ENCODE measurements around the gene RAB1B.

The RAB1B gene

GRCh38 chr11:66284526-66285078 lies 16.2 kb downstream of the RAB1B start:
- DNase-seq (ENCODE audit: low spot score): no peak

DNA sequence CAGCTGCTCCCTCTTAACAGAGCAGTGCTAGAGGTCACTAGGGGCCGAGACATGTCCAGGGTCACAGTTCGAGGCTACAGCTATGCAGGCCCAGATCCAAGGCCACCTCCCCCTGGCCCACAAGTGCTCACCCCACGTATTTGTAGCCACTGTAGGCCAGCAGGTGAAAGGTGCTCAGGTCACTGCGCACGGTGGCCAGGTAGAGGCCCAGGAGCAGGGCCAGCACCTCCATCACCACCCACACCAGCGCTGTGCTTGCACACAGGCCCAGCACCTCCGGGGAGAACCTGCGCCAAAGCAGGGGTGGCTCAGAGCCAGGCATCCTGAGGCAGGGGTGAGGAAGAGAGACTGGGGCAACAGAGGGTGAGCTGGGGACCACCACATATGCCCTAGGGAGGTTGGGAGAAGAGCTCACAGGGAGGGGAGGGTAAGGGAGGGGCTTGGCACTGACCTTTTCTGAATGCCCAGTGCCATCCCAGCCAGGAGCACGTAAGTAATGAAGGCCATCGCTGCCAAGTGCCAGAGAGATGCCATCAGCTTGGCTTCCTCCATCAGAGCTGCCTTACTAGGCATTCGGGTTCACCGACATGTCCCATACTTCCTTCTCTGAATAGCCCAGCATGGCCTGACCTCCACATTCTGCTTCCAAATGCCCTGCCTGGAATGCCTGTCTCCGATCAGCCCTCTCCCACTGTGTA lies 17.0 kb downstream of the RAB1B start:
- no peak for DNase-seq (ENCODE audit: low spot score)

DNA sequence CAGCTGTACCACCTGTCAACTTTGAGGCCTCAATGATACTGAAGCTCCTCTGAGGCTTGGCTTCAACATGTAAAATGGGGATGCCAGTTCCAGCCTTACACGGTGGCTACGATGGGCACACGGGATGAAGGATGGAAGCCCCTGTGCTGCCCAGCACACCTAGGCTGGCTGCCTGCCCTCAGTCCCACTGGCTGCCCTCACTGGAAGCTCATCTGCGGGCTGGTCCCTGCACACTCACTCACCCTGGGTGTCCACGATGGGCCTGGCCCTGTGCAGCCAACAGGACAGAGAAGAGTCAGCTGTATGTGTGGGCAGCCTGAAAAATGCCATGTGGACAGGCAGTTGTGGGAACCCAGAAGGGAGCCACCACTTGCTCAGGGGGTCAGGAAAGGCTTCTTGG lies 18.3 kb downstream of the RAB1B start:
- no peak for DNase-seq (ENCODE audit: low spot score)

- no peak for DNase-seq (ENCODE audit: low spot score)
Measured at GRCh38 chr11:66287211-66287888, 18.9 kb downstream of the RAB1B start.

GRCh38 chr11:66287889-66288670 lies 19.6 kb downstream of the RAB1B start:
- DNase-seq (ENCODE audit: low spot score): no peak

DNA sequence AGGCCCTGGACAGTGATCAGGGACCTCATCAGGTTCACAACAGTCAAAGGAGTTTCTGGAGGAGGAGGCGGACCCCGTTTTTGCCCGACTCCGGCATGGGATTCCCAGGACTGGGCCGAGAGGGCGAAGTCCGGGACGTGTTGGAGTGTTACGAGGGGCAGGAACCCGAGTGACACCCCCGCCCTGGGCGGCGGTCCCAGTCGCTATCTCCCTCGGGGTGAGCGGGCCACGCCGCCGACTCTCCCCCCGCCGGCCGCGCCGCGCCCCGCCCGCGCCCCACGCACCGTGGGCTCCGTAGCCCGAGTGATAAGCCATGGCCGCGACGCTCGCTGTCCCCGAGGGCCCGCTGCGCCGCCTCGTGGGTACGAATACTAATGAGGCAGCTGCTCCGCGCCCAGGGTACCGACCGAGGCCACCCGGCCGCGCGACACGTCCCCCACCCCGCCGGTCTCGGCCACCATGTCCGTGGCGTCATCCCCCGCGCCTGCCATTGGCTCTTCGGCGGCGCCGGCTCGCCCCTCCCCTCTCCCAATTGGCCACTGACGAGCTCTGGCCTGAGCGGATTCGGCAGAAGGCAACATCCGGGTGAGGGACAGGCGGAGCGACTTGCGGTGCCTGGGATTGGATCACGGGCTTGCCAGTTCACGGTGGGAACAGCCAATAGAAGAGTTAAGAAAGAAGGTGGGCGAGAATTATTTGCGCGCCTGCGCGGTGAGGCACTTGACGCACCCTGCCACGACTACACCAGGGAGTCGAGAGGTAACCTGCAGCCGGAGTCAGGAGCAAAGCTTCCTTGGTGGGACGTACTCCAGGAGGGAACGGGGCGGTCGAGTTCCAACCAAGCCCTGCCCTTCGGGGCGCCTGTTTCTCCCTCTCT lies 20.5 kb downstream of the RAB1B start, which contains the start of gene YIF1A:
YIF1A (minus strand) TSS at position 473 of the 877 bp plus-strand sequence; CDS start at position 315, 158 bp downstream.
- DNase-seq (ENCODE audit: low spot score): peak; percentile 99

DNA sequence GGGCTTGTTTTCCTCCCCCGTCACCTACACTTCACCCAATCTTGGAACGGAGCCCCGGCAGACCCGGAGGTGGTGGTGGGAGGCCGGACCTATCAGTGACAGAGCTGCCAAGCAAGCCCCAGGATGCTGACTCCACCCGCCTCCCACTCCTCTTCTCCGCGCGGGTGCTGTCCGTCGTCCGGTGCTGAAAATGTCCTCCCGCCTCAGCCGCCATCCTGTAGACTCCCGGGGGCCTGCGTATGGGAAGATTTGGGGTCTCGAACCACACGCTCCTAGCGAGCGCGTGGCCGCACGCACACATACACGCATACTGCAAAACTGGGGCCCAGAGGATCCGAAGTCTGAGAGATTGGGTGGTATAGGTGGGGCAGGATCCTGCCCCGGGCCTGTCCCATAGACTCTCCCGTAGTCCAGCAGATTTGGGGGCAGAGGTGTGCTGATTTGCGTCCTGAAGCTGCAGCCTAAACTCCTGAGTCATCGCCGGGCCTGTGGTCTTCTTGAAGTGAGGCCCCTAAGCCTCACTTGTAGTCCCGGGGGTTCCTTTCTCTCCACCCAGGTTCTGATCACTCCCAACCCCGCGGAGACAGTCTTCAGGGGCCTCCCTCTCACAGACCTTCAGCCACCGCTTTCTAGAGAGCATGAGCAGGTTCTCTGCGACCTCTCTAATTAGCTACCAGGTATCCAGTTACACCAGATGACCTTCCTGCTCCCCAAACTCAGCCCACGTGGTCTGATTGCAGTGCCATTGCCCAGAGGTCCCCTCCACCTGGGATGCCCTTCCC lies 21.3 kb downstream of the RAB1B start:
- peak; percentile 79 for DNase-seq (ENCODE audit: low spot score)

DNA sequence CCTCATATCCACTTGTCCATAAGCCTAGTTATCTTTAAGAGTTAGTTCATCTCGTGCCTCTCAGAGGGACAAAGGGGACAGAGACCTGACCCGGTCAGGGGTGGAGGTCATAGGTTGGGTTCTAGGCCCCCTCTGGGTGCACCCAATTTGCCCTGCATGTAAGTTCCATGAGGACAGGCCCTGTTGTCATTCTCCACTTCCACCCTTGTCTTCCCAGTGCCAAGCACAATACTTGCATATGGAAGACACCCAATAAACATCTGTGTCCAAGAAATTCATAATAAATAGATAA lies 21.8 kb downstream of the RAB1B start:
- DNase-seq (ENCODE audit: low spot score): no peak

GRCh38 chr11:66291303-66291705 lies 22.9 kb downstream of the RAB1B start:
- no peak for DNase-seq (ENCODE audit: low spot score)

DNA sequence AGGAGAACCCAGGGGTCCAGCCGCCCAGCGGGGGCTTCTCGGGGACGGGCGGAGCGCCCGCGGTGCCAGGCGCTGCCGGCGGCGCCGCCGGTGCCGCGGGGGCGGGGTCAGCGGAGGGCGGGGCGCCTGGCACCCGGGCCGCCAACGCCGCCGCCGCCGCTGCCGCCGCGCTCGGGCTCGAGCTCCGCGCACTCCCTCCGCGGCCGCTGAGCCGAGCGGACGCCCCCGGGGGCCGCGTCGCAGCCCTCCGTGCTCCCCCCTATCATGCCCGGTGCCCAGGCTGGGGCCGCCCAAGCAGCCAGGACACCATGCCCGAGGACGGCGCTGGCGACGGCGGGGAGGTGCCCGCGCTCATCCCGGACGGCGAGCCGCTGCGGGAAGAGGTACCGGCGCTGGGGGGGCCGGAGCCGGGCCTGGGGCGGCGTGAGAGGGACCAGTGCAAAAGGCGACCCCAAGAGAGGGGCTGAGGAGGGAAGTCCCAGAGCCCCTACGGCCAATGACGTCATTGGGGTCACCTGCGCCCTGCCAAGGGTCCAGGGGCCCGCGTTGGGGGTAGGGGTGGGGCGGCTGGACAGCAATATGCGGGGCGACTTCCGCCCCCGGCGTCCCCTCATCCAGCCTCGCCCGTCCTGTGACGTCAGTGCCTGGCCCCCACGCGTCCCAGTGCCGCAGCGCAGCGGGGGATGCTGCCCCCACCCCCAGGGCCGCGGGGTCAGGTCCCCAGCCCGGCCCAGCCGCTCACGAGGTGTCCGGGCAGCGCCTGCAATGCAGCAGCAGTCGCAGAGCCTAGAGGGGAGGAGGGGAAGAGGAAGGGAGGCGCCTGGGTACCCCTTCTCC lies 23.5 kb downstream of the RAB1B start, which contains the start of gene TMEM151A:
TMEM151A (plus strand) TSS at position 189 of the 837 bp plus-strand sequence; CDS start at position 309, 120 bp downstream.
- no peak for DNase-seq (ENCODE audit: low spot score)

- no peak for DNase-seq (ENCODE audit: low spot score)
Measured at GRCh38 chr11:66292543-66293332, 24.3 kb downstream of the RAB1B start.

- DNase-seq (ENCODE audit: low spot score): no peak
Measured at GRCh38 chr11:66293352-66293751, 24.9 kb downstream of the RAB1B start.

GRCh38 chr11:66293777-66294625 lies 25.6 kb downstream of the RAB1B start:
- DNase-seq (ENCODE audit: low spot score): no peak

DNA sequence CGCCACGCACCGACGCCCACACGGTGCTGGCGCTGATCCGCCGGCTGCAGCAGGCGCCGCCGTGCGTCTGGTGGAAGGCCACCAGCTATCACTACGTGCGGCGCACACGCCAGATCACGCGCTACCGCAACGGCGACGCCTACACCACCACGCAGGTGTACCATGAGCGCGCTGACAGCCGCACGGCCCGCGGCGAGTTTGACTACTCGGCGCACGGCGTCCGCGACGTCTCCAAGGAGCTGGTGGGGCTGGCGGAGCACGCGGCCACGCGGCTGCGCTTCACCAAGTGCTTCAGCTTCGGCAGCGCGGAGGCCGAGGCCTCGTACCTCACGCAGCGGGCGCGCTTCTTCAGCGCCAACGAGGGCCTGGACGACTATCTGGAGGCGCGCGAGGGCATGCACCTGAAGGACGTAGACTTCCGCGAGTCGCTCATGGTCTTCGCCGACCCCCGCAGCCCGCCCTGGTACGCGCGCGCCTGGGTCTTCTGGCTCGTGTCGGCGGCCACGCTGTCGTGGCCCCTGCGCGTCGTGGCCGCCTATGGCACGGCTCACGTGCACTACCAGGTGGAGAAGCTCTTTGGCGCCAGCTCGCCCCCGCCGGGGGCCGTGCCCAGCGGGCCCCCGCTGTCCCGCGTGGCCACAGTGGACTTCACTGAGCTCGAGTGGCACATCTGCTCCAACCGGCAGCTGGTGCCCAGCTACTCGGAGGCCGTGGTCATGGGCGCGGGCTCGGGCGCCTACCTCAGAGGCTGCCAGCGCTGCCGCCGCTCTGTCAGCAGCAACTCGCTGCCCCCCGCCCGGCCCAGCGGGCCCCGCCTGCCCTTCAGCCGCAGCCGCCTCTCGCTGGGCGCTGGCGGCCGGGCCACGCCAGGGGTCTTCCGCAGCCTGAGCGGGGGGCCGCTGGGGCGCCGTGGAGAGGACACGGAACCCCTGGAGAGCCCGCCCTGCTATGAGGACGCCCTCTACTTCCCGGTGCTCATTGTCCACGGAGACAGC lies 26.5 kb downstream of the RAB1B start:
- DNase-seq (ENCODE audit: low spot score): no peak

- DNase-seq (ENCODE audit: low spot score): no peak
Measured at GRCh38 chr11:66297610-66298009, 29.2 kb downstream of the RAB1B start.

- no peak for DNase-seq (ENCODE audit: low spot score)
Measured at GRCh38 chr11:66299186-66299585, 30.7 kb downstream of the RAB1B start.

DNA sequence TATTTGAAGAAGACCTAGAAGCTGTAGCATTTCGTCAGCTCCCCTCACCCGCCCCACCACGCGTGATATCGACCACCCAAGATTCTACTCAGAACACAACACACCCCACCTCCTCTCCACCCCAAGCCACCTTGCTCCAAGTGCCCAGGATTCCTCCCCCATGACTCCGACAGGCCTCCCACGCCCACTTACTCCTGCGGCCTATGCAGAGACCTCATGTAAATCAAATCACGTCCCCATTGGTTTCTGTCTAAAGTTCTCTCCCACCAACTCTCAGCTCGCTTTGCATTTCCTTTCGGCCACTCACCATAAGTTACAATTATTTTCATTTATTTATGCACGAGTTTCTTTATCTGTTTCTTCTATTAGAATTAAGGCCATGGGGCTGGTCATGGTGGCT lies 34.2 kb downstream of the RAB1B start:
- DNase-seq (ENCODE audit: low spot score): no peak

All from CD4-positive, alpha-beta T cell treated with Interleukin-6 at 100 ng/mL for 8 hours (primary cell).